SK-N-SH (cell line): ENCODE results near the gene SYNE2. TPM values are rescaled to one million over a fixed set of nuclear protein-coding genes. Genes with fewer than 3 reads are reported as not detected.

Source experiments
- CTCF ChIA-PET: fragments of 300-600, 350-600 bp; formaldehyde crosslinking; extraction: SDS; loops from one replicate; lab custom pipeline; 2021; lab: Yijun Ruan, JAX
- POLR2A ChIA-PET: fragments of 350-600 bp; sonication (Branson Sonifier 250); formaldehyde crosslinking; extraction: SDS; loops from one replicate; lab custom pipeline; 2020; ENCODE audit warnings: antibody characterized with exemption, inconsistent platforms; lab: Yijun Ruan, JAX
- DNase-seq: peaks from one replicate; pipeline ENCODE4 v3.0.0; 2012
- H2AFZ ChIP-seq: fragments of 200-600 bp; sonication (generic); 2 replicates; pipeline ENCODE4 v1.8.1; 2016; ENCODE audit warnings: antibody characterized with exemption, mild to moderate bottlenecking, low read depth
- H3F3A ChIP-seq: fragments of 200-600 bp; sonication (generic); replicated peaks from 2 replicates; pipeline ENCODE3; 2016; ENCODE audit warnings: antibody characterized with exemption, mild to moderate bottlenecking; ENCODE audit not compliant: insufficient read depth
- H3K27ac ChIP-seq, 2 experiments: fragments of 200-500 bp in 1 of 2; fragments of 200-600 bp in 1 of 2; sonication (Bioruptor generic) in 1 of 2; sonication (generic), shearing (Covaris generic) in 1 of 2; 2 replicates each; pipeline versions ENCODE4 v1.5.1 to v1.6.1; 2014 to 2016; ENCODE audit warnings: low read depth in 2 of 2, inconsistent platforms in 1 of 2, low read length in 1 of 2, mild to moderate bottlenecking in 1 of 2, mixed read lengths in 1 of 2
- H3K27me3 ChIP-seq: fragments of 200-600 bp; sonication (generic), shearing (Covaris generic); 2 replicates; pipeline ENCODE4 v1.6.1; 2016; ENCODE audit warnings: mixed run types; ENCODE audit not compliant: insufficient read depth
- H3K36me3 ChIP-seq, 2 experiments: fragments of 200-500 bp in 1 of 2; fragments of 200-600 bp in 1 of 2; sonication (Bioruptor generic) in 1 of 2; sonication (generic) in 1 of 2; replicated peaks in 1 of 2; 2 replicates each; pipeline versions ENCODE3 to v1.5.1; 2014 to 2016; ENCODE audit warnings: low read length in 1 of 2, mild to moderate bottlenecking in 1 of 2; ENCODE audit not compliant: insufficient read depth in 2 of 2, control insufficient read depth in 1 of 2
- H3K4me1 ChIP-seq, 2 experiments: fragments of 200-500 bp in 1 of 2; fragments of 200-600 bp in 1 of 2; sonication (Bioruptor generic) in 1 of 2; sonication (generic), shearing (Covaris generic) in 1 of 2; 2 replicates each; pipeline versions ENCODE4 v1.5.1 to v1.6.1; 2014 to 2016; ENCODE audit warnings: low read depth in 1 of 2, low read length in 1 of 2, mixed run types in 1 of 2; ENCODE audit not compliant: insufficient read depth in 2 of 2, control insufficient read depth in 1 of 2
- H3K4me2 ChIP-seq: fragments of 200-600 bp; sonication (generic), shearing (Covaris generic); 2 replicates; pipeline ENCODE4 v1.6.1; 2017; ENCODE audit warnings: mixed run types
- H3K4me3 ChIP-seq, 2 experiments: fragments of 200-500 bp in 1 of 2; fragments of 200-600 bp in 1 of 2; sonication (Bioruptor generic) in 1 of 2; sonication (generic), shearing (Covaris generic) in 1 of 2; 2 replicates each; pipeline versions ENCODE4 v1.5.1 to v1.8.1; 2014 to 2016; ENCODE audit warnings: low read depth in 2 of 2, inconsistent platforms in 1 of 2, low read length in 1 of 2, mild to moderate bottlenecking in 1 of 2, mixed read lengths in 1 of 2, moderate library complexity in 1 of 2
- H3K79me2 ChIP-seq: fragments of 200-600 bp; sonication (generic); 2 replicates; pipeline ENCODE4 v1.8.1; 2017; ENCODE audit warnings: mild to moderate bottlenecking; ENCODE audit not compliant: insufficient read depth
- H3K9ac ChIP-seq: fragments of 200-600 bp; sonication (generic); 2 replicates; pipeline ENCODE4 v1.6.1; 2017; ENCODE audit warnings: mixed run types
- H3K9me2 ChIP-seq: fragments of 200-600 bp; sonication (generic); 2 replicates; pipeline ENCODE4 v1.6.1; 2017; ENCODE audit warnings: mixed run types
- H3K9me3 ChIP-seq: fragments of 200-600 bp; sonication (generic); 2 replicates; pipeline ENCODE4 v1.6.1; 2017; ENCODE audit warnings: mixed run types, mild to moderate bottlenecking, moderate library complexity
- H4K20me1 ChIP-seq: fragments of 200-600 bp; sonication (generic); 2 replicates; pipeline ENCODE4 v1.6.1; 2017; ENCODE audit warnings: mild to moderate bottlenecking, mixed run types; ENCODE audit not compliant: insufficient read depth
- MAX ChIP-seq: IDR thresholded peaks from 2 replicates; pipeline ENCODE4 v1.4.0; 2012; ENCODE audit warnings: low read depth
- TEAD4 ChIP-seq: IDR thresholded peaks from 2 replicates; pipeline ENCODE4 v1.4.0; 2012; ENCODE audit warnings: mild to moderate bottlenecking, borderline replicate concordance; ENCODE audit not compliant: insufficient read depth
- polyA plus RNA-seq, 3 experiments: library from polyadenylated mRNA; depleted of rRNA; stranded (reverse); fragments of >200 nt; gene quantifications; 2 replicates each; pipeline ENCODE4 v1.2.3, GENCODE V29; 2012
- small RNA-seq, 7 experiments: library from RNA; depleted of rRNA; stranded (forward); fragments of <200 nt; gene quantifications; one replicate each; pipeline ENCODE3, GENCODE V24; 2012

Gene SYNE2
- polyA plus RNA-seq, 1 of the 3 experiments (the other 2 are of a cell fraction) = 7.1 TPM

- ChIA-PET CTCF (interaction anchor here (1.0 kb wide), 1 partner anchor 502 kb away, joined by 4 read pairs; no protein-coding TSS in a partner anchor), POLR2A (no interaction called here)
- Histone ChIP-seq H3K36me3 (no peaks in the 10 kb centered on the region), H4K20me1 (no peaks in the 10 kb centered on the region), H3K9ac (no peak overlapping the region), H3K9me3 (no peaks in the 10 kb centered on the region), H3K27me3 (no peaks in the 10 kb centered on the region), H2AFZ (no peak overlapping the region), H3K27ac (no peak overlapping the region), H3K79me2 (no peaks in the 10 kb centered on the region), H3K9me2 (no peaks in the 10 kb centered on the region), H3K4me1 (no peaks in the 10 kb centered on the region), H3K4me2 (no peak overlapping the region), H3K4me3 (no peak overlapping the region), H3F3A (no peaks in the 10 kb centered on the region)
- DNase-seq = no peak
- TF ChIP-seq TEAD4 = no peak
- no peak for TF ChIP-seq MAX
These were observed 419.2 kb downstream of the SYNE2 start for GRCh38 chr14:64272019-64272418.

Small RNA genes within 50 kb of the gene (small RNA-seq; reads per million reads assigned to genes)
- 0 reads per million in 7 experiments for gene MIR548H1
- 0 reads per million in 7 experiments for gene RF00019
- gene RPS28P1 = 0 to 13.6 (median 0) reads per million in 7 experiments

Other genes with a start within 250 kb of the SYNE2 start
- 2.6 and 3.1 TPM in 2 replicates for gene WDR89, start 211.1 kb upstream of the SYNE2 start, polyA plus RNA-seq (2012; rRNA removed)
- gene SGPP1, start 124.9 kb upstream of the SYNE2 start, polyA plus RNA-seq (2012; rRNA removed) = 8.1 and 8.4 TPM in 2 replicates